Nucleus accumbens (tissue), 56 donors: Measurements from ENCODE around the gene CASP5.
"Not testable (repeated sequence)": the region's sequence is repeated elsewhere in the genome, so short reads cannot be mapped to it uniquely, and the experiment has no call there.

ENCODE experiments used
- DNase-seq, 56 donors: peaks; one replicate each; lab custom pipeline; 2025; lab: John Stamatoyannopoulos, UW

Gene CASP5

GRCh38 chr11:105034388-105034787 lies 11.4 kb upstream of the CASP5 start:
- DNase-seq = not testable (repeated sequence)

- no peak for DNase-seq
These were observed 10.8 kb upstream of the CASP5 start for GRCh38 chr11:105033781-105034180.

GRCh38 chr11:105033343-105033742 lies 10.4 kb upstream of the CASP5 start:
- peak in 2 of 56 donors; percentile 5 to 12 for DNase-seq

- DNase-seq = no peak
These were observed 9.5 kb upstream of the CASP5 start for GRCh38 chr11:105032495-105032894.

GRCh38 chr11:105027678-105028077 lies 4.7 kb upstream of the CASP5 start:
- no peak for DNase-seq

GRCh38 chr11:105024394-105024793 lies 1.4 kb upstream of the CASP5 start:
- no peak for DNase-seq

GRCh38 chr11:105022527-105022926 lies 441 bp downstream of the CASP5 start:
- no peak for DNase-seq

- DNase-seq = no peak
These were observed 15.5 kb downstream of the CASP5 start for GRCh38 chr11:105007463-105007862.

GRCh38 chr11:105005451-105005845 lies 17.5 kb downstream of the CASP5 start:
- DNase-seq = no peak

GRCh38 chr11:105004021-105004420 lies 18.9 kb downstream of the CASP5 start:
- DNase-seq = no peak

- no peak for DNase-seq
These were observed 19.8 kb downstream of the CASP5 start for GRCh38 chr11:105003151-105003550.

GRCh38 chr11:105000797-105001196 lies 22.2 kb downstream of the CASP5 start:
- DNase-seq = peak in 5 of 56 donors; percentile 1 to 5 (median 1)

GRCh38 chr11:105000167-105000566 lies 22.8 kb downstream of the CASP5 start:
- no peak for DNase-seq

- DNase-seq = no peak
These were observed 23.2 kb downstream of the CASP5 start for GRCh38 chr11:104999721-105000120.

- no peak for DNase-seq
These were observed 25.7 kb downstream of the CASP5 start for GRCh38 chr11:104997288-104997687.

GRCh38 chr11:104995001-104995408 lies 28.0 kb downstream of the CASP5 start:
- no peak for DNase-seq

- DNase-seq = no peak
These were observed 30.2 kb downstream of the CASP5 start for GRCh38 chr11:104992781-104993180.

GRCh38 chr11:104991994-104992393 lies 31.0 kb downstream of the CASP5 start:
- no peak for DNase-seq

- no peak for DNase-seq
These were observed 38.2 kb downstream of the CASP5 start for GRCh38 chr11:104984808-104985207.

- DNase-seq = no peak
These were observed 43.1 kb downstream of the CASP5 start for GRCh38 chr11:104979839-104980238.

GRCh38 chr11:104973616-104974015 lies 49.4 kb downstream of the CASP5 start:
- no peak for DNase-seq

GRCh38 chr11:104972924-104973323 lies 50.0 kb downstream of the CASP5 start:
- DNase-seq = not testable (repeated sequence)

GRCh38 chr11:104970756-104971155 lies 52.2 kb downstream of the CASP5 start:
- no peak for DNase-seq
